NCI-H1436 treated with DMSO at 0.1 percent for 48 hours (cell line): ENCODE results near the gene ZCCHC3.

Experiments used
- DNase-seq: peaks from one replicate; lab custom pipeline; 2025; lab: John Stamatoyannopoulos, UW

The ZCCHC3 gene

GRCh38 chr20:346640-347316 lies 49.4 kb downstream of the ZCCHC3 start, which contains the start of gene NRSN2:
Gene NRSN2, plus strand, starts transcription at chr20:347111. Its CDS starts 2,533 bp downstream, at chr20:349644.
- no peak for DNase-seq

- no peak for DNase-seq
These were observed 49.9 kb downstream of the ZCCHC3 start for GRCh38 chr20:347317-347639.

- peak; percentile 49 for DNase-seq
These were observed 50.5 kb downstream of the ZCCHC3 start for GRCh38 chr20:347640-348484.

- no peak for DNase-seq
These were observed 51.8 kb downstream of the ZCCHC3 start for GRCh38 chr20:348972-349841.
